ENCODE results near the gene ZNF30. TPM values are rescaled to one million over a fixed set of nuclear protein-coding genes. Genes with fewer than 3 reads are reported as not detected.

The ZNF30 gene
- total and polyA plus RNA-seq, 2 experiments from 2014 or later, result 4.1 to 18.7 TPM

GRCh38 chr19:34880034-34880433 lies 46.7 kb upstream of the ZNF30 start (continued):
- TF ChIP-seq EZH2 (IDR thresholded peaks at IDR 0.05; ENCODE audit: low read depth, unreplicated experiment), result no peak
- TF ChIP-seq ZNF331 (CRISPR knock-in tag; IDR thresholded peaks at IDR 0.05; ENCODE audit: low read depth), result no peak
- TF ChIP-seq CTCF (conservative IDR thresholded peaks at IDR 0.05; ENCODE audit: low read depth in 2 of 2), result no peak
- TF ChIP-seq NANOG (IDR thresholded peaks at IDR 0.05; ENCODE audit: borderline replicate concordance), result no peak

GRCh38 chr19:34881982-34882381 lies 44.7 kb upstream of the ZNF30 start:
- peaks cover 2% of the 10 kb centered on the region; the same call in 1 of the 3 replicates for H3K36me3 Mint-ChIP-seq (ENCODE audit: low read depth)
- H3K27ac ChIP-seq (ENCODE audit: low read depth), result no peak overlapping the region
- no peaks in the 10 kb centered on the region for H3K4me1 Mint-ChIP-seq
- no peak for TF ChIP-seq EZH2phosphoT487 (IDR thresholded peaks at IDR 0.05; ENCODE audit: unreplicated experiment)
- TF ChIP-seq, protein P1, sequence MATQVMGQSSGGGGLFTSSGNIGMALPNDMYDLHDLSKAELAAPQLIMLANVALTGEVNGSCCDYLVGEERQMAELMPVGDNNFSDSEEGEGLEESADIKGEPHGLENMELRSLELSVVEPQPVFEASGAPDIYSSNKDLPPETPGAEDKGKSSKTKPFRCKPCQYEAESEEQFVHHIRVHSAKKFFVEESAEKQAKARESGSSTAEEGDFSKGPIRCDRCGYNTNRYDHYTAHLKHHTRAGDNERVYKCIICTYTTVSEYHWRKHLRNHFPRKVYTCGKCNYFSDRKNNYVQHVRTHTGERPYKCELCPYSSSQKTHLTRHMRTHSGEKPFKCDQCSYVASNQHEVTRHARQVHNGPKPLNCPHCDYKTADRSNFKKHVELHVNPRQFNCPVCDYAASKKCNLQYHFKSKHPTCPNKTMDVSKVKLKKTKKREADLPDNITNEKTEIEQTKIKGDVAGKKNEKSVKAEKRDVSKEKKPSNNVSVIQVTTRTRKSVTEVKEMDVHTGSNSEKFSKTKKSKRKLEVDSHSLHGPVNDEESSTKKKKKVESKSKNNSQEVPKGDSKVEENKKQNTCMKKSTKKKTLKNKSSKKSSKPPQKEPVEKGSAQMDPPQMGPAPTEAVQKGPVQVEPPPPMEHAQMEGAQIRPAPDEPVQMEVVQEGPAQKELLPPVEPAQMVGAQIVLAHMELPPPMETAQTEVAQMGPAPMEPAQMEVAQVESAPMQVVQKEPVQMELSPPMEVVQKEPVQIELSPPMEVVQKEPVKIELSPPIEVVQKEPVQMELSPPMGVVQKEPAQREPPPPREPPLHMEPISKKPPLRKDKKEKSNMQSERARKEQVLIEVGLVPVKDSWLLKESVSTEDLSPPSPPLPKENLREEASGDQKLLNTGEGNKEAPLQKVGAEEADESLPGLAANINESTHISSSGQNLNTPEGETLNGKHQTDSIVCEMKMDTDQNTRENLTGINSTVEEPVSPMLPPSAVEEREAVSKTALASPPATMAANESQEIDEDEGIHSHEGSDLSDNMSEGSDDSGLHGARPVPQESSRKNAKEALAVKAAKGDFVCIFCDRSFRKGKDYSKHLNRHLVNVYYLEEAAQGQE (IDR thresholded peaks at IDR 0.05; ENCODE audit: unreplicated experiment), result no peak
- no peak for TF ChIP-seq POLR2AphosphoS5 (IDR thresholded peaks at IDR 0.05; ENCODE audit: low read depth)
- TF ChIP-seq JUNB (IDR thresholded peaks at IDR 0.05; ENCODE audit: unreplicated experiment), result no peak
- TF ChIP-seq STAT1 (IDR thresholded peaks at IDR 0.05; ENCODE audit: unreplicated experiment), result no peak
- no peak overlapping the region for H3K4me2 ChIP-seq
- H4K20me1 ChIP-seq (replicated peaks; ENCODE audit: insufficient read depth), result no peaks in the 10 kb centered on the region
- H3K4me1 ChIP-seq (ENCODE audit: insufficient read depth), result no peaks in the 10 kb centered on the region
- no peaks in the 10 kb centered on the region for H3K79me2 ChIP-seq (replicated peaks; ENCODE audit: insufficient read depth)
- no peaks in the 10 kb centered on the region for H3F3A ChIP-seq (replicated peaks; ENCODE audit: low read depth)
- H3K27ac Mint-ChIP-seq, result no peak overlapping the region
- no peak overlapping the region for H3K4me3 ChIP-seq
- no peak overlapping the region for H3K4me3 Mint-ChIP-seq
- H3K9me3 Mint-ChIP-seq, result peaks cover 14% of the 10 kb centered on the region; the same call in 2 of the 3 replicates
- ATAC-seq (no peak), DNase-seq (ENCODE audit: low spot score) (no peak)
- no peak overlapping the region for H2AFZ ChIP-seq
- no peaks in the 10 kb centered on the region for H3K27me3 ChIP-seq (ENCODE audit: insufficient read depth)
- 0 out of 2 replicates have a peak, but pooled peaks cover 4% of the 10 kb centered on the region for H3K9me2 ChIP-seq (ENCODE audit: insufficient read depth)
- H3K27me3 Mint-ChIP-seq (ENCODE audit: insufficient read depth, low read depth, poor library complexity), result no peaks in the 10 kb centered on the region
- H3K36me3 ChIP-seq (ENCODE audit: insufficient read depth), result no peaks in the 10 kb centered on the region

DNA sequence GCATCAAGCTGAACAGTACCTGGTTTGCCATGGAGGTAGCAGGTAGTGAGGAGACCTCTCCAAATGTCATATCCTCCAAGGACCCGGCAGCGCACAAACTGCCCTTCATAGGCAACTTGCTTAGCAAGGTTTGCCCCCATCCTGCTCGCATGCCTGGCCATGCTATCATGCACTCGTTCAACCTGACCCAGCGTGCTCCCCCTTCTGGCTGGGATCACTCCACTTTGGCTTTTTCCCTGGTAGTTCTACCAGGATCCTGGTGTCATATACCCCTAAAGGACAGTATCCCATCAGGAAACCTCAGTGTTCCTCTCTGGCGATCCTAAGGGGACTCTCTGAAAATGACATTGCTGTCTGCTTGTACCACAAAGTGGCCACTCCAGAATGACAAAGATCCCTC lies 38.6 kb upstream of the ZNF30 start:
- H3K4me1 Mint-ChIP-seq, result no peaks in the 10 kb centered on the region
- TF ChIP-seq ZNF331 (CRISPR knock-in tag; IDR thresholded peaks at IDR 0.05; ENCODE audit: low read depth) (no peak), EZH2phosphoT487 (IDR thresholded peaks at IDR 0.05; ENCODE audit: unreplicated experiment) (no peak), POLR2AphosphoS5 (IDR thresholded peaks at IDR 0.05; ENCODE audit: low read depth) (no peak), ZNF114 (CRISPR knock-in tag; IDR thresholded peaks at IDR 0.05) (no peak), CTCF (conservative IDR thresholded peaks at IDR 0.05; ENCODE audit: low read depth in 2 of 2) (peak; percentile 14 to 56; a peak in 3 of 4 replicates)
- no peaks in the 10 kb centered on the region for H3K27me3 Mint-ChIP-seq (ENCODE audit: insufficient read depth, low read depth, poor library complexity)
- ATAC-seq (no peak), DNase-seq (ENCODE audit: low spot score) (peak; percentile 26)
- Histone ChIP-seq H3K79me2 (replicated peaks; ENCODE audit: insufficient read depth) (no peaks in the 10 kb centered on the region), H3K9me2 (ENCODE audit: insufficient read depth) (no peaks in the 10 kb centered on the region), H3K27me3 (ENCODE audit: insufficient read depth) (no peaks in the 10 kb centered on the region), H3K36me3 (ENCODE audit: insufficient read depth) (no peaks in the 10 kb centered on the region), H3K4me1 (ENCODE audit: insufficient read depth) (no peaks in the 10 kb centered on the region), H3F3A (replicated peaks; ENCODE audit: low read depth) (no peaks in the 10 kb centered on the region), H3K27ac (ENCODE audit: low read depth) (no peak overlapping the region), H2AFZ (no peak overlapping the region), H3K4me3 (no peak overlapping the region), H4K20me1 (replicated peaks; ENCODE audit: insufficient read depth) (no peaks in the 10 kb centered on the region), H3K4me2 (no peak overlapping the region)
- H3K9me3 Mint-ChIP-seq, result peaks cover 14% of the 10 kb centered on the region; the same call in 2 of the 3 replicates
- H3K4me3 Mint-ChIP-seq, result no peak overlapping the region
- H3K27ac Mint-ChIP-seq, result no peak overlapping the region
- peaks cover 2% of the 10 kb centered on the region; the same call in 1 of the 3 replicates for H3K36me3 Mint-ChIP-seq (ENCODE audit: low read depth)
